MCF 10A (cell line): ENCODE data around the gene ACTR3. TPM values are rescaled to one million over a fixed set of nuclear protein-coding genes. Genes with fewer than 3 reads are reported as not detected.

Experiments used
- BruUV-seq: library from RNA; stranded (reverse); fragments of 400-500 nt; replicated peaks from 2 replicates; lab custom pipeline; 2021; lab: Mats Ljungman, UMichigan
- CTCF ChIA-PET: fragments of 300-600 bp; sonication (Branson Sonifier 250); formaldehyde crosslinking; extraction: SDS; loops from one replicate; lab custom pipeline; 2021; ENCODE audit warnings: antibody characterized with exemption, inconsistent platforms; lab: Yijun Ruan, JAX
- POLR2A ChIA-PET: fragments of 300-600, 350-650 bp; sonication (Branson Sonifier 250); formaldehyde crosslinking; extraction: SDS; loops from one replicate; lab custom pipeline; 2020; ENCODE audit warnings: antibody characterized with exemption, inconsistent platforms; lab: Yijun Ruan, JAX
- DNase-seq: peaks from one replicate; pipeline ENCODE4 v3.0.0-alpha.2; 2018; ENCODE audit not compliant: unreplicated experiment
- H3K27ac Mint-ChIP-seq: one replicate; pipeline ENCODE4 v1.8.0; 2022; ENCODE audit warnings: mild to moderate bottlenecking, low read depth, mixed read lengths; ENCODE audit not compliant: unreplicated experiment
- H3K27me3 Mint-ChIP-seq: one replicate; pipeline ENCODE4 v1.8.0; 2022; ENCODE audit warnings: mixed read lengths; ENCODE audit not compliant: insufficient read depth, unreplicated experiment
- H3K36me3 Mint-ChIP-seq: one replicate; pipeline ENCODE4 v1.8.0; 2022; ENCODE audit warnings: mild to moderate bottlenecking, moderate library complexity, mixed read lengths; ENCODE audit not compliant: insufficient read depth, unreplicated experiment
- H3K4me1 Mint-ChIP-seq: one replicate; pipeline ENCODE4 v1.8.0; 2022; ENCODE audit warnings: mixed read lengths; ENCODE audit not compliant: insufficient read depth, unreplicated experiment
- H3K4me3 Mint-ChIP-seq: one replicate; pipeline ENCODE4 v1.8.0; 2022; ENCODE audit warnings: mild to moderate bottlenecking, moderate library complexity, mixed read lengths; ENCODE audit not compliant: unreplicated experiment
- H3K9me3 Mint-ChIP-seq: one replicate; pipeline ENCODE4 v1.8.0; 2022; ENCODE audit warnings: mixed read lengths; ENCODE audit not compliant: unreplicated experiment
- CTCF ChIP-seq: fragments of 200-600 bp; IDR thresholded peaks from one replicate; pipeline ENCODE4 v1.8.0; 2022; ENCODE audit warnings: antibody characterized with exemption, mild to moderate bottlenecking; ENCODE audit not compliant: unreplicated experiment
- intact Hi-C: fragments of 100-400 bp; cut with micrococcal nuclease; formaldehyde crosslinking; loops from 2 replicates; pipeline ENCODE4 v1.14.1; 2022
- total RNA-seq: library from RNA; stranded (reverse); gene quantifications from 2 replicates; pipeline ENCODE4 v1.2.3, GENCODE V29; 2022

The ACTR3 gene
- total RNA-seq, 1 experiment from 2014 or later = 311 TPM

- no peak overlapping the region for H3K4me3 Mint-ChIP-seq
- ChIA-PET CTCF (interaction anchor here (0.6 kb wide), 1 partner anchor 9 kb away, joined by 5 read pairs; no protein-coding TSS in a partner anchor), POLR2A (interaction anchor here (1.1 to 1.9 kb wide), 2 partner anchors 143 to 145 kb away, joined by 3 to 13 read pairs; partner anchors contain the start of gene SLC35F5)
- BruUV-seq = no TSS peak
- DNase-seq = no peak
- H3K4me1 Mint-ChIP-seq = peaks cover 56% of the 10 kb centered on the region
- peaks cover 8% of the 10 kb centered on the region for H3K36me3 Mint-ChIP-seq
- intact Hi-C loops = no loop called here
- H3K9me3 Mint-ChIP-seq = no peaks in the 10 kb centered on the region
- TF ChIP-seq CTCF = no peak
- H3K27ac Mint-ChIP-seq = no peak overlapping the region
- no peaks in the 10 kb centered on the region for H3K27me3 Mint-ChIP-seq
Measured at GRCh38 chr2:113899166-113899565, 9.3 kb downstream of the ACTR3 start.

- Mint-ChIP-seq H3K27me3 (no peaks in the 10 kb centered on the region), H3K36me3 (peaks cover 15% of the 10 kb centered on the region), H3K4me1 (peaks cover 38% of the 10 kb centered on the region), H3K9me3 (no peaks in the 10 kb centered on the region), H3K4me3 (no peak overlapping the region), H3K27ac (peak overlapping the region; percentile 55)
- intact Hi-C loops = no loop called here
- no TSS peak for BruUV-seq
- CTCF ChIA-PET = interaction anchor here (0.5 to 0.9 kb wide), 3 partner anchors 116 to 650 kb away, joined by 3 to 4 read pairs (median 3); no protein-coding TSS in a partner anchor
- no peak for TF ChIP-seq CTCF
- POLR2A ChIA-PET = interaction anchor here (2.5 kb wide), 1 partner anchor 8 kb away, joined by 13 read pairs; no protein-coding TSS in a partner anchor
- DNase-seq = no peak
Measured at GRCh38 chr2:113901943-113902342, 12.1 kb downstream of the ACTR3 start.

- ChIA-PET CTCF (no interaction called here), POLR2A (interaction anchor here (1.8 to 2.4 kb wide), 3 partner anchors 9 to 149 kb away, joined by 6 to 8 read pairs (median 7); partner anchors contain the start of gene SLC35F5)
- intact Hi-C loops = no loop called here
- Mint-ChIP-seq H3K9me3 (no peaks in the 10 kb centered on the region), H3K27ac (no peak overlapping the region), H3K4me1 (peaks cover 29% of the 10 kb centered on the region), H3K4me3 (no peak overlapping the region), H3K27me3 (no peaks in the 10 kb centered on the region), H3K36me3 (peaks cover 19% of the 10 kb centered on the region)
- BruUV-seq = no TSS peak
- no peak for TF ChIP-seq CTCF
- DNase-seq = no peak
Measured at GRCh38 chr2:113905886-113906285, 16.0 kb downstream of the ACTR3 start.

- POLR2A ChIA-PET = interaction anchor here (0.6 to 2.4 kb wide), 6 partner anchors 10 to 538 kb away, joined by 3 to 8 read pairs (median 5); partner anchors contain the start of gene SLC35F5
- intact Hi-C loops = no loop called here
- no peak overlapping the region for H3K4me3 Mint-ChIP-seq
Measured at GRCh38 chr2:113906647-113907046, 16.8 kb downstream of the ACTR3 start.

More at GRCh38 chr2:113906647-113907046, 16.8 kb downstream of the ACTR3 start:
- DNase-seq = no peak
- no peak for TF ChIP-seq CTCF
- Mint-ChIP-seq H3K36me3 (peaks cover 19% of the 10 kb centered on the region), H3K4me1 (peaks cover 32% of the 10 kb centered on the region), H3K27me3 (no peaks in the 10 kb centered on the region), H3K9me3 (no peaks in the 10 kb centered on the region), H3K27ac (no peak overlapping the region)
- CTCF ChIA-PET = interaction anchor here (0.5 to 1.2 kb wide), 3 partner anchors 11 to 172 kb away, joined by 3 read pairs; no protein-coding TSS in a partner anchor
- BruUV-seq = no TSS peak
